HG02981 (cell line): ENCODE data around the gene CCBE1.

Experiments
- ATAC-seq: cut with Tn5 transposase; IDR thresholded peaks from one replicate; pipeline ENCODE4 v1.9.1; 2021; ENCODE audit warnings: mild to moderate bottlenecking, moderate library complexity; ENCODE audit not compliant: unreplicated experiment

The CCBE1 gene

DNA sequence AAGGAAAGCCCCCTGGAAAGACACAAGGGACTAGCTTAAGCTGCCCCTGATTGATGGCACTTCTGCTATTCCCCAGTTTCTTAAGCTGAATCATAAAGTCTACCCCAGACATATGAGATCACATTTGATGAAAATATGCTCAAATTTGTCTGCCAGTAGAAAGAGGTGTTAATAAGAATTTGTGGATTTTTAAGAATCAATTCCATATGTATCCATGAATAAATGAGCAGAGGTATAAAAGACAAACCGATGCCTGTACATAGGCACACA, 119.9 kb downstream of the CCBE1 start:
- no peak for ATAC-seq

DNA sequence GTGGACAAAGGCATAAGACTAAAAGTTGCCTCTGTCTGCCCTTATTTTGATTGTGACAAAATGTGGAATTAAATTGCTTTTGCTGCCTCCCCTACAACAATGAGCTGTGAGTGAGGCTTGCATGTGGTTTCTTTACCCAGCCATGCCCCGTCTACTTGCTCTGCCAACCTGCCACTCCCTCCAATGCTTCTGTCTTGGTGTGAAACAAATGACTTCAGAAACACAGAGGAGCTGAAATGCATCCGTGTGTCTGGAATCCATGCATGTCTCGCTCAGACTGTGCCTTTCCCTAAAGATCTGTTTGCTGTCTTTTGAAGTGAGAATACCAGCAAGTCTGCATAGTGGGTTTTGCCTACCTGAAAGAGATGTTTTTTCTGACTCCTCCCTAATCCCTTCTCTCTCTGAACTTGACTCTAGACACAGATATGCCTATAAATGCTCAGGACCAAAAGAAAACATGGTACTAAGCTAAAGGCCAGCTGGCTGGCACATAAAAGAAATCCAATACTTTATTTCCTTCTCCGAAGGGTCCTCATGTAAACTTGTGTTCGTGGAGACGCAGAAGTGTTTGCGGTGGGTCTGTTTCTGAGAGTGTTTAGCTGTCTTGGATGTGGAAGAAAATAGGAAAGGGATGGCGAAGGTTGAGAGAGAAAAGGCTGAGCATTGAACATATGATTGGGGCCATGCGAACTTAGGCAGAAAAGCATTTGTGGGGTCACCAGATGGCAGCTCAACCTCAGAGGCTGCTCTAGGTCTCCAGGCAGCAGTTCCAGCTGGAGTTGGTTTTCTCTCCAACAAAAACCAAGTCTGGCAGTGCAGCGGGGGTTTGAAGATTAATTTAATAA, 120.5 kb downstream of the CCBE1 start:
- ATAC-seq, result no peak

DNA sequence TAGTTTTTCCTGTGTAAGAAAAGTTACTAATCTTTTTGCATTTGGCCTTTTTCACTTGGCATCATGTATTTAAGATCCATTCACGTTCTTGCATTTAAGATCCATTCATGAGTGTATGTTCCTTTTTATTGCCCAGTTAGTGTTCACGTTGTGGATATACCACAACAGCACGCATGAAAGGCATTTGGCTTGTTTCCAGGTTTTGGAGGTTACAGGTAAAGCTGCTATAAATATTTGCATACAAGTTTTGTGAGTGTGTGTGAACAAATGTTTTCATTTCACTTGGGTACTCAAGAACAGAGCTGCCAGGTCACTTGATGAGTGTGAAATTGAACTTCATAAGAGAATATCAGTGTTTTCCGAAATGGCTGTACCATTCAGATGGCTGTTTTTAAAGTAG, 121.2 kb downstream of the CCBE1 start:
- ATAC-seq, result no peak

GRCh38 chr18:59573962-59574361, 123.3 kb downstream of the CCBE1 start:
- ATAC-seq, result no peak

DNA sequence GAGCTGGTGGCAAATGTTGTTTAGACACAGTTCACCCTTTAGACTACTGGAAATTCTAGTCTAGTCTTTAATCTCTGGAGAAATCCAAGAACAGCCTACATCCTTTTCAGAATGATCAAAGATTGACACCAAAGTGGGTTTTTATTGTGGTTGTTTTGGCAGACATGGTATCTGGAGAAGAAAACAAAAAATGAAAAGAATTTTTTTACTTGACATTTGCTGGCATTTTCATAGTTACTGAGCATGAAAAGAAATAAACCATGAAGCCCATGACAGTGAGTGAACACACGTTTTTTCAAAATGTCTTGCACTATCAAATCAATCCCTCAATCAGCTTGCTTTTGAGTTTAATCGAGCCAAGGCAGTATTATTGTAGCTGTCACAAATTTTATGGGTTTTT, 125.3 kb downstream of the CCBE1 start:
- ATAC-seq, result no peak

DNA sequence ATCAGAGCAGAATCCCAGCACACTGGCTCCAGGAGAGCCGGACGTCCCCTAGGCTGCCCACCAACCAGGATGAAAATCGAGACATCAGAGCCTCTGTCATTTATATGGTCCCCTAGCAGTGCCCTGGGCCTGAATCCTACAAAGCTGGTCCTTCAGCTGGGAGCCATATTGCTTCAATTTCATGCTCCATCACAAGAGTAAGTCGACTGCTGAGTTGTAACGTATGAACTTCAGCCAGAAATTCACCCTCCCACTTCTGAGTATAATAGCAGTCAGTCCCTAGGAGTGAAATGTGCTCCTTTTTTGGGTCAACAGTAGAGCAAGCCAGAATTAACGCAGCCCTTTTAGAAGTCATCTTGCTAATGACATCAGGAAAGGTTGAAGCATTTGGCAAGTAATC, 126.4 kb downstream of the CCBE1 start:
- no peak for ATAC-seq

- ATAC-seq, result no peak
Observed at GRCh38 chr18:59570101-59570775, 127.0 kb downstream of the CCBE1 start.

GRCh38 chr18:59569390-59569791, 127.8 kb downstream of the CCBE1 start:
- no peak for ATAC-seq

- no peak for ATAC-seq
Observed at GRCh38 chr18:59567431-59567830, 129.8 kb downstream of the CCBE1 start.

DNA sequence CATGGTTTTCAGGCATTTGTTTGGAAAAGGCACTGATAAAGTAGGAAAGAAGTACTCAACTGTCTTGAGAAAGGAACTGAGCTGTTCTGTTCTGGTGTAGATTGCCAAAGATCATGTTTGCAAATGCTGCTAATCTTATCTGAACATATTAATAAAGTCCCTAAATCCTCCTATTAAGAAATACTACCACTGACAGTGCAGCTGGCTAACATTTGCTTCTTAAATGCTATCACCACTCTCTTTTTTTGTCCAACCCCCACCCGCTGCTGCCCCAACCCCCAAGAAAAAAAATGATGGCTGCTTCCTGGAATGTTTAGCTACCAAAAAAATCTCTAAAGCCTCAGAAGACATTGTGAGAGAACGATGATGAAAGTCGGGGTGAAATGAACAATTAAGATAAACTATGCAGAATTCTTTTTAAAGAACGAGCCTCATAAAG, 130.7 kb downstream of the CCBE1 start:
- ATAC-seq, result no peak

GRCh38 chr18:59565957-59566356, 131.3 kb downstream of the CCBE1 start:
- ATAC-seq, result no peak

- ATAC-seq, result no peak
Observed at GRCh38 chr18:59564561-59564960, 132.7 kb downstream of the CCBE1 start.

GRCh38 chr18:59563176-59563785, 133.9 kb downstream of the CCBE1 start:
- ATAC-seq, result no peak

DNA sequence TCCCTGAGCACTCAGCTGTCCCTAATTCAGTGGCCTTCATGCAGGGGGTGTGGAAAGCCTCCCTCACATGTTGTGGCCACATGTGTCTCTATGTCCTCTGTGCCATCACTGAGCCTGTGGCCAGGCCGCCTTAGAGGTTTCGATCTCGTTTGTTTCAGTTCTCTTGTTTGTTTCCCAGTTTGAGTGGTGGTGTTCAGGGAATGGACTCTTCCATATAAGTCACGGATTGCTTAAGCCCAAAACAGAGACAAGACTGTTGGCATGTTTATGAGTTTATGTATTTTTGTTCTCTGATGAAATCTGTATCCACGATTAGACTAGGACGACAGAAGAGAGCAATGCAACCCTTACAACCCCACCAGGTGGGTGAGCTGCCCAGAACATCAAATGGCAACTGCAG, 134.5 kb downstream of the CCBE1 start:
- ATAC-seq, result no peak

GRCh38 chr18:59561612-59562011, 135.6 kb downstream of the CCBE1 start:
- ATAC-seq, result no peak

GRCh38 chr18:59560556-59560955, 136.7 kb downstream of the CCBE1 start:
- ATAC-seq, result no peak

DNA sequence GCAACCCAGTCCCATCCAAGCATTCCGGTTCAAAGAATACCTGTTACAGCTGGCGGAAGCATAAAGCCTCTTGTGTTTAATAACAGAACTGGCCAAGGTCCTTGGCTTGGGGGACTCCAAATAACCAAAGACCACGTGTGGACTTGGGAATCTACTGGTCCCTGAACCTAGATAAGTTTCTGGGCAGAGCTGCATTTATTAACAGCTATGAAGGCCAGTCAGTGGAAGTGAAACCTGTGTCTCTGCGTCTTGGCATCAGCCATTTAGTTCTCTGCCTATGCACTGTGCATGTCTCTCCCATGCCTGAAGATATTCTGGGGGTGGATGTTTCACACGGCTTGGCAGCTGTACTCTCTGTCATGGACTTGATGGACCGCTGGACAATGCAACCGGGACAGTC, 137.7 kb downstream of the CCBE1 start:
- ATAC-seq, result no peak

DNA sequence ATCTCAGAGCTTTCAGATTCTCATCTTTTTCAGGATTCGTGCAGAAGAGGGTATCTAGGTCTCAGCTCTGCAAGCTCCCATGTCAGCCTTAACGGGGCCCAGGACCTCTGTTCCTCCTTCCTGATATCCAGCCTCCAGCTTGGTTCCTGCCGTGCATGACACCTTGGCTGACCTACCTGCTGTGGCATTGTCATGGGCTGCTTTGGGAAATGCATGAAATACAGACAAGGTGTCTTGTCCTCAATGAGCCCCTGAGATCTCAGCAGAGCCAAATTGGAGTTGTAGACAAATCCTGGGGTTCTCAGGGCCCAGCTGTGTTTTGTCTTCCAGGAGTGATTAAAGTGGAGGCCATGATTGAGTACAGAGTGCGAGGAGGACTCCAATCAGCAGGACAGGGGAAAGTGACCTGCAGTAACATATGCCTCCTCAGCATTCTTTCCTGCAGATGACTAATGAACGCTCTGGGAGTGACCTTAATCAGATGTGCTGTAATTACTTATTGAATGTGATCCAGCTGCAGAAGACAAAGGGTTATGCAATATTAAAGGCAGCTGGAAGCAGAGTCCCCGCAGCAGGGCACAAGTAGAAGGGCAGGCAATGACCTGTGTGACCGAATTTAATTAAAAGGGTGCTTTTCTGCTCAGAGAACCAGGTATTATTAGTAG, 141.1 kb downstream of the CCBE1 start:
- no peak for ATAC-seq

GRCh38 chr18:59554796-59555335, 142.4 kb downstream of the CCBE1 start:
- no peak for ATAC-seq

- no peak for ATAC-seq
Observed at GRCh38 chr18:59553273-59553870, 143.9 kb downstream of the CCBE1 start.
